ENCODE data around the gene EYA2. TPM values are rescaled to one million over a fixed set of nuclear protein-coding genes. Genes with fewer than 3 reads are reported as not detected.

Gene EYA2
- total RNA-seq, 1 donor, result not detected

- H3K4me3 ChIP-seq (ENCODE audit: low read depth, low read length), result no peak overlapping the region
- no peak for DNase-seq (ENCODE audit: low read depth)
- TF ChIP-seq CTCF (IDR thresholded peaks at IDR 0.05; ENCODE audit: insufficient read depth, low read depth, low read length), result no peak
These were observed 82.6 kb downstream of the EYA2 start for GRCh38 chr20:46977204-46977603.

GRCh38 chr20:46977909-46978588 is 83.4 kb downstream of the EYA2 start:
- no peak for TF ChIP-seq CTCF (IDR thresholded peaks at IDR 0.05; ENCODE audit: insufficient read depth, low read depth, low read length)
- H3K4me3 ChIP-seq (ENCODE audit: low read depth, low read length), result no peak overlapping the region
- DNase-seq (ENCODE audit: low read depth), result no peak

- TF ChIP-seq CTCF (IDR thresholded peaks at IDR 0.05; ENCODE audit: insufficient read depth, low read depth, low read length), result no peak
- no peak for DNase-seq (ENCODE audit: low read depth)
These were observed 84.4 kb downstream of the EYA2 start for GRCh38 chr20:46978951-46979491.

GRCh38 chr20:46979603-46980241 is 85.1 kb downstream of the EYA2 start:
- TF ChIP-seq CTCF (IDR thresholded peaks at IDR 0.05; ENCODE audit: insufficient read depth, low read depth, low read length), result no peak
- no peak overlapping the region for H3K4me3 ChIP-seq (ENCODE audit: low read depth, low read length)
- no peak for DNase-seq (ENCODE audit: low read depth)

More at GRCh38 chr20:46978951-46979491, 84.4 kb downstream of the EYA2 start:
- H3K4me3 ChIP-seq (ENCODE audit: low read depth, low read length), result no peak overlapping the region

GRCh38 chr20:46981184-46981583 is 86.5 kb downstream of the EYA2 start:
- TF ChIP-seq CTCF (IDR thresholded peaks at IDR 0.05; ENCODE audit: insufficient read depth, low read depth, low read length), result no peak
- no peak for DNase-seq (ENCODE audit: low read depth)
- H3K4me3 ChIP-seq (ENCODE audit: low read depth, low read length), result no peak overlapping the region

GRCh38 chr20:46983466-46983865 is 88.8 kb downstream of the EYA2 start:
- TF ChIP-seq CTCF (IDR thresholded peaks at IDR 0.05; ENCODE audit: insufficient read depth, low read depth, low read length), result no peak
- DNase-seq (ENCODE audit: low read depth), result no peak
- no peak overlapping the region for H3K4me3 ChIP-seq (ENCODE audit: low read depth, low read length)
